Activated CD8-positive, alpha-beta T cell treated with anti-CD3 and anti-CD28 coated beads for 36 hours (primary cell): ENCODE measurements around the gene CLPTM1L. TPM values are rescaled to one million over a fixed set of nuclear protein-coding genes. Genes with fewer than 3 reads are reported as not detected.
A peak's percentile ranks its signal among the peaks of the same experiment; 100 is the strongest.

Experiments
- ATAC-seq: fragments of 200-7000 bp; cut with Tn5 transposase; one replicate; pipeline ENCODE4 v1.10.0; 2021; ENCODE audit warnings: mild to moderate bottlenecking, moderate library complexity
- CTCF ChIA-PET: fragments of 350-600 bp; sonication (Branson Sonifier 250); formaldehyde crosslinking; loops from one replicate; lab custom pipeline; 2021; ENCODE audit warnings: antibody characterized with exemption; lab: Charles Lee
- POLR2A ChIA-PET: fragments of 350-600 bp; sonication (Branson Sonifier 250); formaldehyde crosslinking; loops from one replicate; lab custom pipeline; 2021; ENCODE audit warnings: antibody characterized with exemption; lab: Charles Lee
- DNase-seq: peaks from one replicate; pipeline ENCODE4 v3.0.0-alpha.2; 2020
- H3K27ac Mint-ChIP-seq: one replicate; pipeline ENCODE4 v1.8.0; 2021; ENCODE audit warnings: mild to moderate bottlenecking, mixed read lengths
- H3K27me3 Mint-ChIP-seq: one replicate; pipeline ENCODE4 v1.8.0; 2021; ENCODE audit warnings: mixed read lengths
- H3K36me3 Mint-ChIP-seq: one replicate; pipeline ENCODE4 v1.8.0; 2021; ENCODE audit warnings: low read depth, mixed read lengths
- H3K4me1 Mint-ChIP-seq: one replicate; pipeline ENCODE4 v1.8.0; 2021; ENCODE audit warnings: low read depth, mixed read lengths
- H3K4me3 Mint-ChIP-seq: one replicate; pipeline ENCODE4 v1.8.0; 2021; ENCODE audit warnings: mild to moderate bottlenecking, moderate library complexity, mixed read lengths
- H3K9me3 Mint-ChIP-seq: one replicate; pipeline ENCODE4 v1.8.0; 2021; ENCODE audit warnings: mixed read lengths
- CTCF ChIP-seq: fragments of 200-600 bp; IDR thresholded peaks from one replicate; pipeline ENCODE4 v1.8.0; 2022; ENCODE audit warnings: antibody characterized with exemption, mild to moderate bottlenecking
- intact Hi-C: fragments of 100-400 bp; cut with micrococcal nuclease; formaldehyde crosslinking; loops from one replicate; pipeline ENCODE4 v1.10.0; 2022
- total RNA-seq, 2 experiments: library from RNA; stranded (reverse); gene quantifications; one replicate each; pipeline ENCODE4 v1.2.3, GENCODE V29; 2021

The CLPTM1L gene
- total RNA-seq, 2 experiments from 2014 or later = 51.4 to 56.2 TPM

GRCh38 chr5:1274471-1274870 lies 70.4 kb downstream of the CLPTM1L start:
- Mint-ChIP-seq H3K27me3 (peaks cover 3% of the 10 kb centered on the region), H3K9me3 (no peaks in the 10 kb centered on the region), H3K27ac (no peak overlapping the region), H3K4me3 (no peak overlapping the region), H3K36me3 (peaks cover 17% of the 10 kb centered on the region), H3K4me1 (no peaks in the 10 kb centered on the region)
- ATAC-seq (no peak), DNase-seq (no peak)
- POLR2A ChIA-PET = no interaction called here
- intact Hi-C loops = no loop called here
- CTCF ChIA-PET = no interaction called here
- no peak for TF ChIP-seq CTCF

- no peak for TF ChIP-seq CTCF
- ATAC-seq (no peak), DNase-seq (peak; percentile 22)
- ChIA-PET CTCF (no interaction called here), POLR2A (no interaction called here)
- H3K36me3 Mint-ChIP-seq = peaks cover 15% of the 10 kb centered on the region
- H3K27me3 Mint-ChIP-seq = peaks cover 3% of the 10 kb centered on the region
- H3K4me1 Mint-ChIP-seq = peaks cover 4% of the 10 kb centered on the region
- H3K27ac Mint-ChIP-seq = no peak overlapping the region
- intact Hi-C loops = no loop called here
- H3K4me3 Mint-ChIP-seq = no peak overlapping the region
- H3K9me3 Mint-ChIP-seq = no peaks in the 10 kb centered on the region
Measured at GRCh38 chr5:1273745-1274144, 71.2 kb downstream of the CLPTM1L start.

- DNase-seq = no peak
- Mint-ChIP-seq H3K9me3 (no peaks in the 10 kb centered on the region), H3K4me3 (no peak overlapping the region), H3K27me3 (peaks cover 3% of the 10 kb centered on the region), H3K27ac (no peak overlapping the region), H3K4me1 (peaks cover 11% of the 10 kb centered on the region), H3K36me3 (peaks cover 14% of the 10 kb centered on the region)
- intact Hi-C loops = no loop called here
- ChIA-PET POLR2A (no interaction called here), CTCF (no interaction called here)
- TF ChIP-seq CTCF = no peak
- no peak for ATAC-seq
Measured at GRCh38 chr5:1272201-1272600, 72.7 kb downstream of the CLPTM1L start.

- intact Hi-C loops = no loop called here
- no peak overlapping the region for H3K27ac Mint-ChIP-seq
- H3K9me3 Mint-ChIP-seq = no peaks in the 10 kb centered on the region
- peaks cover 21% of the 10 kb centered on the region for H3K36me3 Mint-ChIP-seq
- peaks cover 2% of the 10 kb centered on the region for H3K27me3 Mint-ChIP-seq
- H3K4me3 Mint-ChIP-seq = no peak overlapping the region
- DNase-seq (no peak), ATAC-seq (no peak)
- H3K4me1 Mint-ChIP-seq = peaks cover 11% of the 10 kb centered on the region
- CTCF ChIA-PET = no interaction called here
- POLR2A ChIA-PET = interaction anchor here (0.6 kb wide), 2 partner anchors 11 to 36 kb away, joined by 3 read pairs; no protein-coding TSS in a partner anchor
- no peak for TF ChIP-seq CTCF
Measured at GRCh38 chr5:1270933-1271914, 73.7 kb downstream of the CLPTM1L start.

- H3K36me3 Mint-ChIP-seq = peaks cover 21% of the 10 kb centered on the region
- TF ChIP-seq CTCF = no peak
- H3K4me1 Mint-ChIP-seq = peaks cover 11% of the 10 kb centered on the region
- POLR2A ChIA-PET = no interaction called here
- DNase-seq (no peak), ATAC-seq (no peak)
- H3K9me3 Mint-ChIP-seq = no peaks in the 10 kb centered on the region
- H3K27me3 Mint-ChIP-seq = peaks cover 2% of the 10 kb centered on the region
- intact Hi-C loops = no loop called here
- H3K4me3 Mint-ChIP-seq = no peak overlapping the region
- H3K27ac Mint-ChIP-seq = no peak overlapping the region
- CTCF ChIA-PET = no interaction called here
Measured at GRCh38 chr5:1270426-1270825, 74.5 kb downstream of the CLPTM1L start.
